Measurements from ENCODE around the gene APPBP2. TPM values are rescaled to one million over a fixed set of nuclear protein-coding genes. Genes with fewer than 3 reads are reported as not detected.

Gene APPBP2
- total RNA-seq, 1 donor, result 69.1 TPM

DNA sequence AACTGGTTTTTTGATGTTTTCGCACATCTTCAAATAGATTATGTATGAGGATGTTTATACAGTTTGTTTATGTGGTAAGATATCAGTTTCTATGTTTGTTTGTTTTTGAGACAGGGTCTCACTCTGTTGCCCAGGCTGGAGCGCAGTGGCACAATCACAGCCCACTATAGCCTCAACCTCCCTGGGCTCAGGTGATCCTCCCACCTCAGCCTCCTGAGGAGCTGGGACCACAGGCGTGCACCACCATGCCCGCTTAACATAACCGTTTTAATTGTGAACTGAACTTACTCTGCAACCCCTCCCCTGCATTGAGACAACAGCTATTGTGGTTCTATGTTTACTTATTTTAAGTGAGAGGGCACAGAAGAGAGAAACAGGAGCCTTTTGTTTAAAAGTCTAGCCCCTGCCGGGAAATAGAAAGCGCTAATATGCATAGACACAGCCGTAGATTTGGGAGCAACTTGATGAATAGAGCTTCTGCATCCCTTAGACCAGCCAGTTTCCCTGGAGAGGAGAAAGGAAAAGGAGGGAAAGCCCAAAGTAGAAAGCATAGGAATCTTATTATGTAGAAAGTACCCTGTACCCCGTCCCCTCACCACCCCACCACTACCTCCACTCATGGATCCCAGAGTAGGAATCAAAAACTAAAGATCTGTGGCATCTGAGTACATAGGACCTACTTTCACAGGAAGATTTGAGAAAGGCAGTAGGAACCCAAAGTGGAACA lies 19.6 kb upstream of the APPBP2 start:
- no peak overlapping the region for H3K4me3 ChIP-seq (ENCODE audit: low read depth, low read length)
- no peak for TF ChIP-seq CTCF (IDR thresholded peaks at IDR 0.05; ENCODE audit: insufficient read depth, low read depth, low read length)
- no peak for DNase-seq (ENCODE audit: low read depth)

DNA sequence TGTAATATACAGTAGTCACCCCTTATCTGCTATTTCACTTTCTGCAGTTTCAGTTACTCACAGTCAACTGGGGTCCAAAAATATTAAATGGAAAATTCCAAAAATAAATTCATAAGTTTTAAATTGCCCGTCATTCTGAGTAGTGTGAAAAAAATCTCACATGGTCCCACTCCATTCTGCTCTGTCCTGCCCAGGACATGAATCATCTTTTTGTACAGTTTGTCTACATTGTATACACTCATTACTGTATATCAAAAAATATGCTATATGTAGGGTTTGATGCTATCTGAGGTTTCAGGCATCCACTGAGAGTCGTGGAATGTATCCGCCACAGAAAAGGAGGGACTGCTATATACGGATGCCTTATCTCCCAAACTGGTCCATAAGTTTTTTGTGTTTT lies 16.0 kb upstream of the APPBP2 start:
- no peak for DNase-seq (ENCODE audit: low read depth)
- TF ChIP-seq CTCF (IDR thresholded peaks at IDR 0.05; ENCODE audit: insufficient read depth, low read depth, low read length), result no peak

GRCh38 chr17:60540460-60540859 lies 14.4 kb upstream of the APPBP2 start:
- DNase-seq (ENCODE audit: low read depth), result no peak
- no peak for TF ChIP-seq CTCF (IDR thresholded peaks at IDR 0.05; ENCODE audit: insufficient read depth, low read depth, low read length)
- H3K4me3 ChIP-seq (ENCODE audit: low read depth, low read length), result no peak overlapping the region

More for the DNA sequence above, 16.0 kb upstream of the APPBP2 start:
- no peak overlapping the region for H3K4me3 ChIP-seq (ENCODE audit: low read depth, low read length)

DNA sequence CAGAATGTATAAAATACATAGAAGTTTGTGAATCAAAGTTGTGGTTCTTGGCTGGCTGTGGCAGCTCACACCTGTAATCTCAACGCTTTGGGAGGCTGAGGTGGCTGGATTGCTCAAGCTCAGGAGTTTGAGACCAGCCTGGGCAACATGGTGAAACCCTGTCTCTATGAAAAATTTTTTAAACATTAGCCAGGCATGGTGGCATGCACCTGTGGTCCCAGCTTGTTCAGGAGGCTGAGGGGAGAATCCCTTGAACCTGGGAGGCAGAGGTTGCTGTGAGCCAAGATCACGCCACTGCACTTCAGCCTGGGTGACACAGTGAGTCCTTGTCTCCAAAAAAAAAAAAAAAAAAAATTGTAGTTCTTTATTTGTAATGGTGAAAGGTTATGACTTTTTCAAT lies 13.8 kb upstream of the APPBP2 start:
- TF ChIP-seq CTCF (IDR thresholded peaks at IDR 0.05; ENCODE audit: insufficient read depth, low read depth, low read length), result no peak

DNA sequence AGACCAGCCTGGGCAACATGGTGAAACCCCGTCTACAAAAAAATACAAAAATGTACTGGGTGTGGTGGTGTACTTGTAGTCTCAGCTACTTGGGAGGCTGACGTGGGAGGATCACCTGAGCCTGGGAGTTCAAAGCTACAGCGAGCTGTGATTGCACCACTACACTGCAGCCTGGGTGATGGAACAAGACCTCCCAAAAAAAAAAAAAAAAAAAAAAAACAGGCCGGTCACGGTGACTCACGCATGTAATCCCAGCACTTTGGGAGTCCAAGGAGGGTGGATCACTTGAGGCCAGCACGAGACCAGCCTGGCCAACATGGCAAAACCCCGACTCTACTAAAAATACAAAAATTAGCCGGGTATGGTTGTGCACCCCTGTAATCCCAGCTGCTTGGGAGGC lies 12.7 kb upstream of the APPBP2 start:
- no peak for TF ChIP-seq CTCF (IDR thresholded peaks at IDR 0.05; ENCODE audit: insufficient read depth, low read depth, low read length)
- no peak overlapping the region for H3K4me3 ChIP-seq (ENCODE audit: low read depth, low read length)
- peak; percentile 68 for DNase-seq (ENCODE audit: low read depth)

More for the DNA sequence above, 13.8 kb upstream of the APPBP2 start:
- H3K4me3 ChIP-seq (ENCODE audit: low read depth, low read length), result no peak overlapping the region
- no peak for DNase-seq (ENCODE audit: low read depth)

- DNase-seq (ENCODE audit: low read depth), result peak; percentile 98
- TF ChIP-seq CTCF (IDR thresholded peaks at IDR 0.05; ENCODE audit: insufficient read depth, low read depth, low read length), result no peak
- no peak overlapping the region for H3K4me3 ChIP-seq (ENCODE audit: low read depth, low read length)
These were observed 9.6 kb upstream of the APPBP2 start for GRCh38 chr17:60535382-60536279.
